HG03045 (cell line): ENCODE measurements around the gene GNG13.

Experiments
- ATAC-seq: cut with Tn5 transposase; IDR thresholded peaks from one replicate; pipeline ENCODE4 v1.9.1; 2021; ENCODE audit warnings: mild to moderate bottlenecking, moderate library complexity; ENCODE audit not compliant: unreplicated experiment

The GNG13 gene

GRCh38 chr16:795580-796229 lies 4.8 kb downstream of the GNG13 start:
- ATAC-seq, result no peak

GRCh38 chr16:794853-795466 lies 5.6 kb downstream of the GNG13 start:
- ATAC-seq, result no peak

GRCh38 chr16:794091-794822 lies 6.3 kb downstream of the GNG13 start:
- ATAC-seq, result no peak

- no peak for ATAC-seq
Measured at GRCh38 chr16:793414-793813, 7.1 kb downstream of the GNG13 start.

- no peak for ATAC-seq
Measured at GRCh38 chr16:792221-792995, 8.1 kb downstream of the GNG13 start.

- ATAC-seq, result no peak
Measured at GRCh38 chr16:791131-791530, 9.4 kb downstream of the GNG13 start.

GRCh38 chr16:790086-790485 lies 10.4 kb downstream of the GNG13 start:
- ATAC-seq, result no peak

GRCh38 chr16:789191-789850 lies 11.2 kb downstream of the GNG13 start:
- ATAC-seq, result no peak

GRCh38 chr16:788399-789126 lies 12.0 kb downstream of the GNG13 start, which contains the start of gene CHTF18:
CHTF18 (plus strand) TSS chr16:788620; CDS start chr16:788685, 65 bp downstream.
- ATAC-seq, result peak; percentile 66

- no peak for ATAC-seq
Measured at GRCh38 chr16:787978-788398, 12.5 kb downstream of the GNG13 start, which contains the start of gene RPUSD1. RPUSD1 (minus strand) TSS chr16:788381; CDS start chr16:787737, 644 bp downstream.

GRCh38 chr16:787321-787966 lies 13.1 kb downstream of the GNG13 start:
- no peak for ATAC-seq

- ATAC-seq, result no peak
Measured at GRCh38 chr16:785563-786535, 14.7 kb downstream of the GNG13 start.

- ATAC-seq, result no peak
Measured at GRCh38 chr16:784431-784830, 16.1 kb downstream of the GNG13 start.

GRCh38 chr16:783404-784161 lies 17.0 kb downstream of the GNG13 start:
- no peak for ATAC-seq

- ATAC-seq, result no peak
Measured at GRCh38 chr16:782766-783403, 17.6 kb downstream of the GNG13 start.

- no peak for ATAC-seq
Measured at GRCh38 chr16:782258-782657, 18.3 kb downstream of the GNG13 start.
